Stimulated activated CD4-positive, alpha-beta T cell treated with anti-CD3 and anti-CD28 coated beads, Interleukin-2, amount 100 ng/mL, for 24 hours (primary cell): Measurements from ENCODE around the gene TRAPPC10.
A peak's percentile ranks its signal among the peaks of the same experiment; 100 is the strongest.

ENCODE experiments used
- DNase-seq, 2 donors: peaks; one replicate each; pipeline ENCODE4 v3.0.0-alpha.2; 2020

The TRAPPC10 gene

DNA sequence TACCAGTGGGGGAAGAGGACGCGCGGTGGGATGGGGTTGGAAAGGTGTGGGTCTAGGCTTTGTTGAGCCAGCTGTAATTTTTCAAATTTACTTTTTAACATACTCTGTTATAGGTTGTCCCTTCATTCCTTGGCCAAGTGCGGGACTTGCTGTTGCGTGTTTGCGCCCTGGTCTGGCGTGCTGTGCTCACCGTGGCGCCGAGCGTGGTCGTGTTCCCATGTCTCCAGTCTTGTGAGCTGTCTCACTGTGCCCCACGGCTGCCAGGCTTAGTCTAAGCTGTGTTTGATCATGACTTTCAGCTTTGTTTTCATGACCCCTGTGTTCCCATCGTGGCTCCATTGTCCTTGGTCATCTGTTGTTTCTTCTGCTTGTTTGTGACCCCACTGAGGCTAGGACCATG, 26.0 kb downstream of the TRAPPC10 start:
- no peak for DNase-seq

DNA sequence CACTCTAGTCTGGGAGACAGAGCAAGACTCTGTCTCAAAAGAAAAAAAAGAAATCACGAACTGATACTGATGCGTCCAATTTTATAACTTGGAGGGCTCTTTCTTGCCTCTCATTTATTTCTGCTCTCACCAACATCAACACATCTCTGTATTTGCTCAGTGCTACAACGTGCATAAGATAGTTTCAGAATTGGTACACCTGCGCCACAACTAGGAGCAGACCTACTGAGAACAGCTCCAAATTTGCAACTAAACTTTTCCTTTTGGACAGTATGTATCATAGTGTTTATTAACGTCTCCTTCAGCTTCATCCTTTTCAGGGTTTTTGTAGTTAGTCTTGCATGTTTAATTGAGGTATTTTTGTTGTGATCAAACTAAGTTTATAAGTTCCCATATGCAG, 27.7 kb downstream of the TRAPPC10 start:
- no peak for DNase-seq

DNA sequence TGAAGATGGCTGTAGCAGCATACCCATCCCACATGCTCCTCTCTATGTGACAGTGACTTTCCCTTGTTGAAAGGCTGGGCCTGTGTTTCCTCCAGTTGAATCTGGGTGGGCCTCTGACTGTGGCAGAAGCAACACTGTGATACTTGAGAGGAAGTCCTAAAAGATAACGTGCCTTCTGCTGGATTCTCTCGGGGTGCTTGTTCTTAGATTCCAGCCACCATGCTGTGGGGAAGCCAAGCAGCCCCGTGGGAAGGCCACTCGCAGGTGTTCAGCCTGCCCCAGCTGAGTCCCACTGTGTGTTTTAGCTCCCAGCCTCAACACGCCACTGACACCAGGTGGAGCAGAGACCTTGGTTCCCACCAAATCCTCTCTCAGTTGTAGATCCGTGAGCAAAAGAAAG, 31.5 kb downstream of the TRAPPC10 start:
- DNase-seq: no peak

DNA sequence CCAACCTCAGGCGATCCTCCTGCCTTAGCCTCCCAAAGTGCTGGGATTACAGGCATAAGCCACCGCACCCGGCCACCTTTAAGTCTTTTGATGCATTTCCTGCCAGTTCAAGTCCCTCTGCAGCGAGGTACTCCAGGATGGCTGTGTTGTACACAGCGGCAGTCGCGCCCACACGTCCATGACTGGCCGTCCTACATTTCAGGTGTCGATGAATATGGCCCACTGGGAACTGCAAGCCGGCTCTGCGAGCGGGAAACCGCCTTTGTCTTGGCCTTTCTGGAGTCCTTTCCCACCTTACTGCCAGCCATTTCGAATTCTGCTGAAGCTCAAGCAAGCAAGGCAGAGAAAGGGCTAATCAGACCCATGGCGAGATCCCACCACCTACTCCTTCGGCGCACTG, 34.6 kb downstream of the TRAPPC10 start:
- DNase-seq: no peak

DNA sequence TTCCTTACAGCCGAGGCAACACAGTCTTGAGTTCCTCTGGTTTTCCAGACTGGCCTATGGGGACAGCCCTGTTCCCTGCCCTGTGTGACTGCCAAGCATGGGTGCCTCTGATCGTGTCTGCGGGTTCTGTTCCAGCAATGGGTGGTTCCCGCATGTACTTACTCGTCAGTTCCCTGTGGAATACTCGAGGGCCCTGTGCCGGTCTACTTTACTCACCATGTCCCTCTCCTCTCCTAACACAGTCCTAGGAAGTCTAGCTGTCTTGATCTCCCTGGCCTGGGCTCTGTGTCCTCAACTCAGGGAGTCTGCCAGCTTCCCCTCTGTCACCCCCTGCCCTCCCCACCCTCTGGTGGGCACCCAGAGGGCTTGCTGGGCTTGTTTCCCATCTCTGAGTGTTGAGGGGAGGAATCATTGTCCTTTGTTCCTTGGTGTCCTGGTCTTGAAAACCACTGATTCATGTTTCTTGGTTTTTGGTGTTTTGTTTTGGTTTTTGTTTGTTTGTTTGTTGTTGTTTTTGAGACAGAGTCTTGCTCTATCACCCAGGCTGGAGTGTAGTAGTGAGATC, 36.0 kb downstream of the TRAPPC10 start:
- no peak for DNase-seq

DNA sequence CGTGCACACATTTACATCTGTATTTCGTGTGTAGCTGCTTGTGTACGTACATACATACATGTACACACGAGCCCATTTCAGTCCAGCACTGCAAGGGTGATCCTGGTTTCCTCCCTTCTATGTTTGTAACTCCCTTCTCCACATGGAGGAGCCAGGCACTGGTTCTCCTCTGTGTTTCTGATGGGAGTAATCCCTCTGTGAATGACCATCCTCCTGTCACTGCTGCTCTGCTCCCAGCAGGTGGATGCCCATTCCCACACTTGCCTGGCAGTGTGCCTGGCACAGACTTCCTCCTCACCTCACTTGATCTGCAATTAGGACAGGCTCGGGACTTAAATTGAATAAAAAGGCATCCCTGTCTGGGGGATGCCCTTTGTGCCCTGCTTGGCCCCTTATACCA, 37.1 kb downstream of the TRAPPC10 start:
- DNase-seq: no peak

DNA sequence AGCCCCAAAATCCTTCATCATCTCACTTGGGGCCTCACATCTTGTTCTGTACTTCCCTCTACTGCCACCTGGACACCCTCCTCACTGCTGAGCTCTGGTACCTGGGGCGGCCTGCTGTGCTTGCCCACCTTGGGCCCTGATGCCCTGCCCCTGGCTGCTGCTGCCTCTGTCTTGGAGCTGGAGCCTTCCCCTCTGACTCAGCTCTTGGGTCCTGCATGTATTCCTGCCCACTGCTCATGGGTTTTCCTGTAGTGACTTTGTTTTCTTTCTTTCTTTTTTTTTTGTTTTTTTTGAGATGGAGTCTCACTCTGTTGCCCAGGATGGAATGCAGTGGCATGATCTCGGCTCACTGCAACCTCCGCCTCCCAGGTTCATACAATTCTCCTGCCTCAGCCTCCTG, 37.5 kb downstream of the TRAPPC10 start:
- DNase-seq: no peak

DNA sequence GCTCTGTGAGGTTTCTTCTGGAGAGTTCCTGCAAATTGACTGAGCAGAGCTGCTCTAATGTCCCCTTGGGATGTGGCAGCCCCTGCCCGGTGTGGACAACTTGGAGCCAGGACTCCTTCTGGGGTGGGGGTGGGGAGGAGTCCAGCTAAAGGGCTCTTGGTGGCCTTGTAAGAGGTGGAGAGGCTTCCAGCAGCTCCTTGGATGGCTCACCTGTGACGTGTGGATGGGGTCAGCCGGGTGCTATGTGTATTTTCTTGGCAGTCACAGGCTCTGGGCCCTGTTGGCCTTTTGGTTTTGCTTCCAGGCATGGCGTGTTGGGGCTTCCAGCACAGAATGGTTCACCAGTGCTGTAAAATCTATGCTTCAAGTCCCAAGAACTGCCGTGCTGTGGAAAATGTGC, 38.2 kb downstream of the TRAPPC10 start:
- DNase-seq: no peak

DNA sequence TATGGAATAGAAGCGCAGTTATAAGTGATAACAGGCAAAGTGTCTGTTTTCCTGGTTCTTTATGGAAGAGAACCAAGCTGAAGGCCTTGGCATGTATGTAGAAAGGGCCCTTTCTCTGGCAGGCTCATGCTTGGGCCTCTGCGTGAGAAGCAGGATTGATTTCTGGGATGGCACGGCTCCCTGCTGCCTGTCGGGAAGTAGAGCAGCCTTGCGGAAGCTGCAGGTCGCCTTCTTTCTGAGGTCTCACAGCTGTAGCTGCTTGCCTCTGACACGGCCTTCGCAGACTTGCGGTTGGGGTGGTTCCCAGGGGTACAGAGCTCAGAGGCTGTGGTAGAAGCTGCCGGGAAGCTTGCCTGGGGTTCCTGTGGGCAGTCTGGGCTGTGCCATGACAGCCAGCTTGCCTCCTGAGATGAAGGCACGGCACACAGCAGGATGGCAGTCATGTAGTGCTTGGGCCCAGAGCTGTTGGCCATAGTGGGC, 39.4 kb downstream of the TRAPPC10 start:
- no peak for DNase-seq

DNA sequence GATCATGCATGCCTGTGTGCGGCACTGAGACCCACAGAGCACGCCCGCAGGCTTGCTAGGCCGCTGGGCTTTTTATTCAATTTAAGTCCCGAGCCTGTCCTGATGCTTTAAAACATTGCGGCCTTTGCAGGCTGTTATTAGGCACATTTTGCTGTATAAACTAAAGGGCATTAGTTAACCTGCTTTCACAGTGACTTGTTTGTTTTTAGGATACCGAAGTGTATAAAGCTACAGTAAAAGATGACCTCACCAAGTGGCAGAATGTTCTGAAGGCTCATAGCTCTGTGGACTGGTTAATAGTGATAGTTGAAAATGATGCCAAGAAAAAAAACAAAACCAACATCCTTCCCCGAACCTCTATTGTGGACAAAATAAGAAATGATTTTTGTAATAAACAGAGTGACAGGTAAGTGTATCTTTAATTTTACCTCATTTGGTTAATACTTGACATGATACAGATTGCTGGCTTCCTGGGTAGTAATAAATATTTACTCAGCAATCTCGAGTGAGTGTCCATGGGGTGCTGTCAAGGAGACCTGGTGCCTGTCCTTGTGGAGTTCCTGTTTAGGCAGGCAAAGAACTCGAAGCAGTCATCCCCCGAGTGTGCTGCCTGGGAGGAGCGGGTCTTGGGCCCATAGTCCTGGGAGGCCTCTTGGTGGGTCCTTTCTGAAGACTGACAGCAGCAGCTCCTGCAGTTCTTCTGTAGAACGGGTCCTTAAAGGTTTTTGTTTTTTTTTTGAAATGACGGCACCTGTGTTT, 40.1 kb downstream of the TRAPPC10 start:
- DNase-seq: no peak

DNA sequence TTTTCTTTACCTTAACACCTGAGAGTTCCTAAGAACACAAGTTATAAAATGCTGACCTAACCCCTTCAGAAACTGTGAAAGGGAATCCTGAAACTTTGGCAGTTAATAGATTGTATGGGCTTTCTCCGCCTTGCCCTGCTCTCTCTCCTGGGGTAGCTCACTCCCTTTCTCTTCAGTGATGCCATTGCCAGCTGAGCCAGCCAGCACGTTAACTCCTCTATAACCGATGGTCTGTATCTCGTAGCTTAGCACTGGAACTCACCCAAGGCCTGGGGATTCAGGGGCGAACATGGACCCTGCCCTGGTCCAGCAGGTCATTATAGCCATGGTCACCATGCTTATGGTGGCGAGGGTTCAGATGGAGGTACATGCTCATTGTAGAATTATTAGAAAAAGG, 40.7 kb downstream of the TRAPPC10 start:
- no peak for DNase-seq

DNA sequence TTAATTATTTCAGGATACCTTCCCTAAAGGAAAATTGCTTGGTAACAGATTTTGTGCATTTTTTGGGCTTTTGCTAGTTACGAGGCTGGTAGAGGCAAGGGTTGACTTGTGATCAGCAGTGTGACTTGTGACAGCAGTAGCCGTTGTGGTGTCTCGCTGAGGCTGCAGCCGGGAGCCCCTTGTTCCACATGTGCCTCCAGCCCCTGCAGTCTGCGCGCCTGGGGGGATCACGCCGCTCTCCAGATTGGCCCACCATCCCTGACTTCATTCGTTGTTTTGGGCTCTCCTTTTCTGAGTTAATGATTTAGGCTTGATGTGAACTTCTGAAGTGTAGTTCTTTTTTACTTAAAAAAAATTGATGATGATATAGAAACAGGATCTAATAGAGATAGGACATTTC, 41.5 kb downstream of the TRAPPC10 start:
- no peak for DNase-seq

DNA sequence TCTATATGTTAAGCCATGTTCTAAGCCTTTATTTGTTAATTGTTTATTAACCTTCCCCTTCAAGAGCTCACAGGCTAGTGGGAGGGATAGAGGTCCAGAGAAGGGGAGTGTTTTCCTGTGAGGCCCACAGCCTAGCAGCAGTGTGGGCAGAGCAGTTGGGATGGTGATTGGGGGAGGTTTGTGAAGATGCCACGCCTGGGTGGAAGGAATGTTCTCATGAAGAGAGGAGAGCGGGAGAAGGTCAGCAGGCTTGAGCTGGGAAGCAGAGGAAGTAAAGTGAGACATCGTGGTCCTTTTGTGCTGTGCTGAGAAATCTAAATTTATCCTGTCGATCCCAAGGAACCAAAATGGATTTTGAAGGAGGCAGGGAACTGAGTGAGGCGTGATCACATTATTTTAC, 42.6 kb downstream of the TRAPPC10 start:
- DNase-seq: no peak

DNA sequence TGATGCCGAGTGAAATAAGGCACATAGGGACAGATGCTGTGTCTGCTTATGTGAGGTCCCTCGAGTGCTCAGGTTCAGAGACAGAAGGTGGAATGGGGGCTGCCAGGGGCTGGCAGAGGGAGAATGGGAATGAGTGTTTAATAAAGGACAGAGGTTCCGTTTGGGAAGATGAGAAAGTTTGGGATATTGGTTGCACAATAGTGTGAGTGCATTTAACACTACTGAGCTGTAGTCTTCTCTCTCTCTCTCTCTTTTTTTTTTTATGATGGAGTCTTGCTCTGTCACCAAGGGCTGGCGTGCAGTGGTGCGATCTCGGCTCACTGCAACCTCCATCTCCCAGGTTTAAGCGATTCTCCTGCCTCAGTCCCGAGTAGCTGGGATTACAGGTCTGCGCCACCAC, 44.9 kb downstream of the TRAPPC10 start:
- DNase-seq: no peak

DNA sequence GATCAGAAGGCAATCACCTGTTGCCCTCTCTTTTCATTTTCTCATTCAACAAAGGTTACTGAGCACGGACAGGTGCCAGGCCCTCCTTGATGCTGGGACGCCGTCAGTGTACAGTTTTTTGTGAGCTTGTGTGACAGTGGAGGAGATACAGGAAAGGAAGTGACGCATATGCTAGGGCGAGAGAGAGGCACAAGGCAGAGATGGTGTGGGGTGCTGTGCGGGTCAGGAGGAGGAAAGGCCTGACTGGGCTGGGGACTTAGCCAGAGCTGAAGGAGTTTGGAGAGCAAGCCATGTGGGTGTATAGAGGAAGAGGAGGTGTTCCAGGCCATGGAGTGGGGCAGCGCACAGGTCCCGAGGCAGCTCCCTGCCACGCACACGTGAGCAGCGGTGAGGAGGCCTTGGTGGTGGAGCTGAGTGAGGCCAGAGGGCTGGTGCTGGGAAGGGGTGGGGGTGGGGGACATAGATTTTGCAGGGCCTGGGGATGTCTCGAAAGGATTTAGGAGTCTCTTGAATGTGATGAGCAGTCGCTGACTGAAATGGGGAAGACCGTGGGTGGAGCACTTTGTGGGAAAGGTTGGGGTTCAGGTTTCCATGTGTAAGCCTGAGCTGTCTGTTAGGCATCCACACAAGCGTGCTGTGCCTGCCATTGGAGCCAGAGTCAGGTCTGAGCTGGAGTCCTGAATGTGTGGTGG, 46.0 kb downstream of the TRAPPC10 start:
- DNase-seq: peak; percentile 44 to 65

DNA sequence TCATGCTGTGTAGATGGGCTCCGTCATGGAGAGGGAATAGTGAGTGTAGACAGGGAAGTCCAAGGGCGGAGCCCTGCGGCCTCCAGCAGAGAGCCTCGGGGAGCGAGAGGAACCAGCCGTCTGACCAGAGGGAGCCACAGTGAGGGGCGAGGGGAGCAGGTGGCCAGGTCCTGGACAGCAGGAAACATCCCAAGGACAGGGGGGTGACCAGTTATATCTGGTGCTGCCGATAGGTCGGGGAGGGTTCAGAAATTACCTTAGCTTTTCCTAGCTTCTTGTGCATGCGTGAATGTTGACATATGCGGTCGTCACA, 46.5 kb downstream of the TRAPPC10 start:
- DNase-seq: no peak

DNA sequence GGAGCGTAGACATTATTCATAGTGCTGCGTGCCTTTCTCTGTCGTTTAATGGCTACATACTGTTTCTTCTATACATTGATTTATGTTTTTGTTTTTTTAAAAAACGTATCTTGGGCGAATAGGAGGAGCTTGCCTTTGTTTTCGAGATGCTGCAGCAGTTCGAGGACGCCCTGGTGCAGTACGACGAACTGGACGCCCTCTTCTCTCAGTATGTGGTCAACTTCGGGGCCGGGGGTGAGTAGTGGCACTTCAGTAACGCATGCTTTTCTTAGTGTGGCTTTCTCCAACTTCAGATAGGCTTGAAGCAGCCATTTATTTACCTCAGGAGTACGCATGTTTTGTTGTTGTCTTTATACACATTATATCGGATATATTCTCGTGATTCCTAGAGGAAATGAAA, 46.9 kb downstream of the TRAPPC10 start:
- no peak for DNase-seq

DNA sequence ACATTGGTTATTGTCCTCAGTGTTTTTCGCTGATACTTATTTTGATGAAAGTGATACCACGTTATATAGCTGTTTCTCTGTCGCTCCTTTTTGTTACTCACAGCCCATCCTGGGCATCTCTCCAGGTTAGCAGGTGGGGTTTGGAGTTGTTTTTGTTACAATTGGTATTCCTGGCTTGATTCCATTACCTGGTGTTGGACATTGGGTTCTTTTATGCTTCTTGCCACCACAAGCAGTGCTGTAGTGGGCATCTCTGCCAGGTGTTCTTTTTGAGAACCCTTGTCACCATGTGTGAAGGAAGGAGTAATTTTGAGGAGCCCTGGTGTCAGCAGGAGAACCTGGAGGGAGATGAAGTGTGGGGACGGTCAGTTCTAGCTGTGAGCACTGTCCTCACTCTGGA, 47.6 kb downstream of the TRAPPC10 start:
- no peak for DNase-seq

DNA sequence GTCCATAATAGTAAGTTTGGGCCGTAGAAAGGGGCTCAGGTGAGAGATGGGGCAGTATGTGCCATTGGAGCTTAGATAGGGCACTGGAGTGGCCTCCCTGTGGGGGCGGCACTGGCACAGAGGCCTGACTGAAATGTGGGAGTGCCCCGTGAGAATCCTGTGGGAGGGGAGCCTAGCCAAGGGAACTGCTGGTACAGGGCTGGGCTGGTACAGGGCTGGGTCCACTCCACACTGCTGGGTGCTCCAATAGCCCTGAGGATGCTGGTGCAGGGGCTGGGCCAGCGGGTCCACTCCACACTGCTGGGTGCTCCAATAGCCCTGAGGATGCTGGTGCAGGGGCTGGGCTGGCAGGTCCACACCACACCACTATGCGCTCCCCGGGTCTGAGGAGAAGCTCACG, 50.3 kb downstream of the TRAPPC10 start:
- DNase-seq: no peak

DNA sequence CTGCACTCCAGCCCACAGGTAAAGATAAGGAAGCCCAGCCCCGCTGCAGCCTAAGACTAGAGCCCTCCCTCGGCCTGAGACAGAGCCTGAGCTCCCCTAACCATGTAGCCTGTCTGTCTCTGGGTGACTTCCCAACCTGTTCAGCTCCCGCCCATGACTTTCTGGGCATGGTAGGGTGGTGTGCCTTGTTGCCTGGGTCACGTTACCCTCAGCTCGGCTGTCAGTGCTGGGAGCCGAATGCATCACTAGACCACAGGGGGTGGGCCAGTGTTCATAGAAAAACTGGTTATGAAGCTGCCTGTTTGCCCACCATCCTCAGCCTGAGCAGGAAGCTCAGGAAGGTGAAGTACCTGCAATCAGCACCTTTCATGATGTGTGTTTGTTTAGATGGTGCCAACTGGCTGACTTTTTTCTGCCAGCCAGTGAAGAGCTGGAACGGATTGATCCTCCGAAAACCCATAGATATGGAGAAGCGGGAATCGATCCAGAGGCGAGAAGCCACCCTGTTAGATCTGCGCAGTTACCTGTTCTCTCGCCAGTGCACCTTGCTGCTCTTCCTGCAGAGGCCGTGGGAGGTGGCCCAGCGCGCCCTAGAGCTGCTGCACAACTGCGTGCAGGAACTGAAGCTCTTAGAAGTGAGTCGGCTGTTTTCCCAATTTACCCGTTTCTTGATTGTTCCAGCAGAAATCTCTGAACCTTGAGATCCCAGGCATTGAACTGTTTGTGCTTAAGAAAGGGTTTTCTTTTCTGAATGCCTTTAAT, 51.2 kb downstream of the TRAPPC10 start:
- no peak for DNase-seq

DNA sequence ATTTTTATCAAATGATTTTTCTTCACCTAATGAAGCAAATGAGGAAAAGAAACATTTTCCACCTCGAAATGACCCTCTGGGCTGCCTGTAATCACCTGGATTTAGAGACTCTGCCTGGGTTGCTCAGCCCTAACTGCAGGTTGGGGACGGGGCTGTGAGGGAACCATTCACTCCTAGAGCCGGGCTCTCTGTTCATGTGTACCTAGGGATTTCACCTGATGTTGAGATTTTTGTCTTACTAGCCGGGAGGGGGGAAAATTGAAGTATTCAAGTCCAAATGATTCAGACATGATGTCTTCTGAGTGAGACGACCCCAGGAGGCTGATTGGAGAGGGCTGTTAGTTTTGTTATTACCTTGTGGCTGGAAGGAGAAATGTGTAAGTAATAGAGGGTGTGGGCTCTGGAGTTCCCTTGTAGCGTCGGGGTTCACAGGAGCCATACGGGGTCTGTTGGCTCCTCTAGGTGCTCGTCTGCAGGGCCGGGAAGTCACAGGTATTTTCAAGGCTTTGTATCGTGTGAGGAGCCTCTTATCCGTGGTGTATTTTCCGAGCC, 52.8 kb downstream of the TRAPPC10 start:
- no peak for DNase-seq

DNA sequence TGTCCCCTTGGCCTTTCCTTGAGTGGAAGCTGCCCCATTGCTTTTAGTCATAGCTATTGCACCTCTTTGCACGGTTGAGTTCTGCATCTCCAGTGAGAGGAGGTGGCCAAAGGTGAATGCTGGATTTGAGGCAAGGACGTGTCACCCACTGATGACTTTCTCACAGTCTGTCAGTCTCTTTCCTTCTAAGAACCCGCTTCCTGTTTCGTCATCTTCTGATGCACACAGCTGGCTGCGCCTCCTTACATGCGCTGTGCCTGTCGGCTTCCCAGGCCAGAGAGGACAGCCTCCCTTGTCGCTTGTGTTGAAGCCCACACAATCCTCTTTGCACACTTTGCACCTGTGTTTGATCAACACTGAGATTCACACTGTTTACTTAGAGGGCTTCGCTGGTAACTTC, 53.3 kb downstream of the TRAPPC10 start:
- peak; percentile 70 to 73 for DNase-seq

DNA sequence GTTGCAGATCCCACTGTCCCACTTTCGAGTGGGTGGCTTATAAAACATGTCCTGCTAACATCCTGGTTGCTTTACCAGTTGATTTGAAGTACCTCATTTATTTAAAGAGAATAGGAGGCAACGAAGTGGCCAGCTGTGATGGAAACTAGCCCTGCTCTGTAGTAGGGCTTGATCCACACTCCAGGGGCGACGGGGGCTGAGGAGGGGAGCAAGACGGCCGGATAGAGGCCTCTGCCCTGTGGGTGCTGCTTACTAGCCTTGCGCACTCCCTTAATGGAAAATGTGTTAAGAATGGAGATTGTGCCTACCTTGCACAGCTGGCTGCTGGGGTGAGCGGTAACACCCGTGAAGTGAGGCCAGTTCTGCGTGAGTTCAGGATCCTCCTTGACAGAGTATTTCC, 54.0 kb downstream of the TRAPPC10 start:
- no peak for DNase-seq
